SK-N-SH (cell line): ENCODE data around the gene CDH23. TPM values are rescaled to one million over a fixed set of nuclear protein-coding genes. Genes with fewer than 3 reads are reported as not detected.

Source experiments
- CTCF ChIA-PET: fragments of 300-600, 350-600 bp; formaldehyde crosslinking; extraction: SDS; loops from one replicate; lab custom pipeline; 2021; lab: Yijun Ruan, JAX
- POLR2A ChIA-PET: fragments of 350-600 bp; sonication (Branson Sonifier 250); formaldehyde crosslinking; extraction: SDS; loops from one replicate; lab custom pipeline; 2020; ENCODE audit warnings: antibody characterized with exemption, inconsistent platforms; lab: Yijun Ruan, JAX
- DNase-seq: peaks from one replicate; pipeline ENCODE4 v3.0.0; 2012
- H2AFZ ChIP-seq: fragments of 200-600 bp; sonication (generic); 2 replicates; pipeline ENCODE4 v1.8.1; 2016; ENCODE audit warnings: antibody characterized with exemption, mild to moderate bottlenecking, low read depth
- H3F3A ChIP-seq: fragments of 200-600 bp; sonication (generic); replicated peaks from 2 replicates; pipeline ENCODE3; 2016; ENCODE audit warnings: antibody characterized with exemption, mild to moderate bottlenecking; ENCODE audit not compliant: insufficient read depth
- H3K27ac ChIP-seq, 2 experiments: fragments of 200-500 bp in 1 of 2; fragments of 200-600 bp in 1 of 2; sonication (Bioruptor generic) in 1 of 2; sonication (generic), shearing (Covaris generic) in 1 of 2; 2 replicates each; pipeline versions ENCODE4 v1.5.1 to v1.6.1; 2014 to 2016; ENCODE audit warnings: low read depth in 2 of 2, inconsistent platforms in 1 of 2, low read length in 1 of 2, mild to moderate bottlenecking in 1 of 2, mixed read lengths in 1 of 2
- H3K27me3 ChIP-seq: fragments of 200-600 bp; sonication (generic), shearing (Covaris generic); 2 replicates; pipeline ENCODE4 v1.6.1; 2016; ENCODE audit warnings: mixed run types; ENCODE audit not compliant: insufficient read depth
- H3K36me3 ChIP-seq, 2 experiments: fragments of 200-500 bp in 1 of 2; fragments of 200-600 bp in 1 of 2; sonication (Bioruptor generic) in 1 of 2; sonication (generic) in 1 of 2; replicated peaks in 1 of 2; 2 replicates each; pipeline versions ENCODE3 to v1.5.1; 2014 to 2016; ENCODE audit warnings: low read length in 1 of 2, mild to moderate bottlenecking in 1 of 2; ENCODE audit not compliant: insufficient read depth in 2 of 2, control insufficient read depth in 1 of 2
- H3K4me1 ChIP-seq, 2 experiments: fragments of 200-500 bp in 1 of 2; fragments of 200-600 bp in 1 of 2; sonication (Bioruptor generic) in 1 of 2; sonication (generic), shearing (Covaris generic) in 1 of 2; 2 replicates each; pipeline versions ENCODE4 v1.5.1 to v1.6.1; 2014 to 2016; ENCODE audit warnings: low read depth in 1 of 2, low read length in 1 of 2, mixed run types in 1 of 2; ENCODE audit not compliant: insufficient read depth in 2 of 2, control insufficient read depth in 1 of 2
- H3K4me2 ChIP-seq: fragments of 200-600 bp; sonication (generic), shearing (Covaris generic); 2 replicates; pipeline ENCODE4 v1.6.1; 2017; ENCODE audit warnings: mixed run types
- H3K4me3 ChIP-seq, 2 experiments: fragments of 200-500 bp in 1 of 2; fragments of 200-600 bp in 1 of 2; sonication (Bioruptor generic) in 1 of 2; sonication (generic), shearing (Covaris generic) in 1 of 2; 2 replicates each; pipeline versions ENCODE4 v1.5.1 to v1.8.1; 2014 to 2016; ENCODE audit warnings: low read depth in 2 of 2, inconsistent platforms in 1 of 2, low read length in 1 of 2, mild to moderate bottlenecking in 1 of 2, mixed read lengths in 1 of 2, moderate library complexity in 1 of 2
- H3K79me2 ChIP-seq: fragments of 200-600 bp; sonication (generic); 2 replicates; pipeline ENCODE4 v1.8.1; 2017; ENCODE audit warnings: mild to moderate bottlenecking; ENCODE audit not compliant: insufficient read depth
- H3K9ac ChIP-seq: fragments of 200-600 bp; sonication (generic); 2 replicates; pipeline ENCODE4 v1.6.1; 2017; ENCODE audit warnings: mixed run types
- H3K9me2 ChIP-seq: fragments of 200-600 bp; sonication (generic); 2 replicates; pipeline ENCODE4 v1.6.1; 2017; ENCODE audit warnings: mixed run types
- H3K9me3 ChIP-seq: fragments of 200-600 bp; sonication (generic); 2 replicates; pipeline ENCODE4 v1.6.1; 2017; ENCODE audit warnings: mixed run types, mild to moderate bottlenecking, moderate library complexity
- H4K20me1 ChIP-seq: fragments of 200-600 bp; sonication (generic); 2 replicates; pipeline ENCODE4 v1.6.1; 2017; ENCODE audit warnings: mild to moderate bottlenecking, mixed run types; ENCODE audit not compliant: insufficient read depth
- CHD2 ChIP-seq: fragments of 150-350 bp; IDR thresholded peaks from 2 replicates; pipeline ENCODE4 v1.6.1; 2018; ENCODE audit warnings: low read length; ENCODE audit not compliant: partially characterized antibody
- JUND ChIP-seq: IDR thresholded peaks from 2 replicates; pipeline ENCODE4 v1.4.0; 2012
- REST ChIP-seq: IDR thresholded peaks from 2 replicates; pipeline ENCODE4 v1.6.1; 2012; ENCODE audit warnings: mild to moderate bottlenecking, low read depth, low read length, moderate library complexity
- RFX5 ChIP-seq: IDR thresholded peaks from 2 replicates; pipeline ENCODE4 v1.6.1; 2012; ENCODE audit warnings: mild to moderate bottlenecking, improper control_type of control experiment, low read length
- RXRA ChIP-seq: IDR thresholded peaks from 2 replicates; pipeline ENCODE4 v1.4.0; 2012; ENCODE audit warnings: low read depth, mild to moderate bottlenecking, borderline replicate concordance
- TCF12 ChIP-seq: IDR thresholded peaks from 2 replicates; pipeline ENCODE4 v1.4.0; 2012
- TEAD4 ChIP-seq: IDR thresholded peaks from 2 replicates; pipeline ENCODE4 v1.4.0; 2012; ENCODE audit warnings: mild to moderate bottlenecking, borderline replicate concordance; ENCODE audit not compliant: insufficient read depth
- USF2 ChIP-seq: fragments of 150-350 bp; IDR thresholded peaks from 2 replicates; pipeline ENCODE4 v1.6.1; 2017; ENCODE audit warnings: antibody characterized with exemption, low read length, low read depth, borderline replicate concordance
- WGBS: methylation state at CpG from one replicate; pipeline ENCODE4 v1.1.6; 2017; ENCODE audit warnings: low lambda C conversion rate; 5-methylcytosine and 5-hydroxymethylcytosine counted together
- polyA plus RNA-seq, 3 experiments: library from polyadenylated mRNA; depleted of rRNA; stranded (reverse); fragments of >200 nt; gene quantifications; 2 replicates each; pipeline ENCODE4 v1.2.3, GENCODE V29; 2012

Gene CDH23
- polyA plus RNA-seq, 1 of the 3 experiments (the other 2 are of a cell fraction), result 0.03 TPM

GRCh38 chr10:71390461-71390835, 6.3 kb upstream of the CDH23 start:
- no peak overlapping the region for H3K27ac ChIP-seq
- H3K4me3 ChIP-seq, result no peak overlapping the region
- peaks cover 43% of the 10 kb centered on the region for H3K27me3 ChIP-seq
- no peaks in the 10 kb centered on the region for H3K9me3 ChIP-seq
- TF ChIP-seq RXRA, result no peak
- no peak for TF ChIP-seq TEAD4
- no peak for TF ChIP-seq USF2
- no peak for TF ChIP-seq REST
- no peak for TF ChIP-seq TCF12
- TF ChIP-seq CHD2, result no peak
- no peaks in the 10 kb centered on the region for H3F3A ChIP-seq
- H3K9me2 ChIP-seq, result no peaks in the 10 kb centered on the region
- H4K20me1 ChIP-seq, result no peaks in the 10 kb centered on the region
- ChIA-PET POLR2A (no interaction called here), CTCF (interaction anchor here (0.6 to 12.3 kb wide), 13 partner anchors 9 to 487 kb away, joined by 3 to 223 read pairs (median 4); partner anchors contain the start of gene SLC29A3)
- H3K4me2 ChIP-seq, result no peak overlapping the region
- H2AFZ ChIP-seq, result no peak overlapping the region
- WGBS, result 57% methylated on average over 6 of the region's 10 CpGs
- H3K9ac ChIP-seq, result no peak overlapping the region
- no peaks in the 10 kb centered on the region for H3K4me1 ChIP-seq
- H3K79me2 ChIP-seq, result no peaks in the 10 kb centered on the region
- no peaks in the 10 kb centered on the region for H3K36me3 ChIP-seq
- DNase-seq, result peak; percentile 41

GRCh38 chr10:71390921-71391690, 5.6 kb upstream of the CDH23 start:
- Histone ChIP-seq H3F3A (no peaks in the 10 kb centered on the region), H3K4me3 (no peak overlapping the region), H3K9me3 (no peaks in the 10 kb centered on the region), H3K4me2 (no peak overlapping the region), H3K79me2 (no peaks in the 10 kb centered on the region), H3K4me1 (no peaks in the 10 kb centered on the region), H3K27me3 (peaks cover 48% of the 10 kb centered on the region), H3K27ac (no peak overlapping the region), H3K9ac (no peak overlapping the region), H3K9me2 (no peaks in the 10 kb centered on the region), H3K36me3 (no peaks in the 10 kb centered on the region), H4K20me1 (no peaks in the 10 kb centered on the region), H2AFZ (no peak overlapping the region)
- no peak for DNase-seq
- ChIA-PET POLR2A (no interaction called here), CTCF (interaction anchor here (0.6 to 12.3 kb wide), 11 partner anchors 10 to 488 kb away, joined by 3 to 223 read pairs (median 3); partner anchors contain the start of gene SLC29A3)
- TF ChIP-seq JUND, result no peak
- no peak for TF ChIP-seq RFX5
- WGBS, result 39% methylated on average over 3 of the region's 3 CpGs
